GM19395 (cell line): Measurements from ENCODE around the gene ASZ1.

Source experiments
- ATAC-seq: cut with Tn5 transposase; IDR thresholded peaks from one replicate; pipeline ENCODE4 v1.9.1; 2021; ENCODE audit warnings: mild to moderate bottlenecking, moderate library complexity; ENCODE audit not compliant: unreplicated experiment

ASZ1 gene

DNA sequence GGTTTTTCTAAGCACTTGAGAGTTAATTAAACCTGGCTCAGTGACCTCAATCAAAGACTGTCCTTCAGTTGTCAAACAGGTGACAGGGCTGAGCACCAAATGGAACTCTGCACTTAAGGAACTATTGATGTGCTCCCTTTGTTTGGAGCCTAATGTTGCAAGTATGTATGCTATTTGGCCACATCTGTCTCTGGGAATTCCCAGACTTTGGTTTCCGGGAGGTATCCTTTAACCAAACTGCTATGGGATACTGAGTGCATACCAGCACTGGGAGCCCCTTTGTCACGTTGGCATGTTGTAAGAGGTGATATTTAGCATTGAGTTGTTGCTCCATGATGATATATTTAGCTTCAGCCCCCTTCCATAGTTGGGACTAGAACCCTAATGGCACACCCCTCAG, 25.2 kb downstream of the ASZ1 start:
- no peak for ATAC-seq

DNA sequence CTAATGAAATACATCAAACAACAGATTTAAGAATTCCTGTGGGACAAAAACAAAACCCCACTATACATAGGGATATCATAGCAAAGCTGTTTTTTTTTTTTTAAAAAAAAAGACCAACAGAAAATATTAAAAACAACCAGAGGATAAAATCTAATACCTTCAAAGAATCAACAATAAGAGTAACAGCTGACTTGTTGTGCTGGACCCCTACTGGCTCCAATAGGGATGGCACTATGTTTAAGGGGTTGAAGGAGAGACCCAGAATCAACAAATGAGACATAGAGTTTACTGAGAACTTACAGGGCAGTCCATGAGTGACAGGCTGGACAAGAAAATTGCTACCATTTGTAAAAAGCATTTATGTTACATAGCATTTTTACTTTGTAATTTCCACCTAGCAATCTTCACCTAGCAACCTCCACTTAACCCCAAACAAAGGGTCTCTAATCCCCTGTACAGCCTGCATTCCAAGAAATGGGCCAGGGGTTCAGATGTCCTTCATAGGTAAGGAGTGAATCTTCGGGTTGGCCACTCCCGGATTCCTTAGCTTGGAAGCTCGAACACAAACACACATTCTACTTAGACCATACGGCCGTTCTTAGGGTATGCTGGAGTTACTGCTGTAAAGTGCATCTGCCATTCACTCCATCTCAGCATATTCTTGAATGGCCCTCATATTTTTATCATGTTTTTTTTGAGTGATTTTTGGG, 25.8 kb downstream of the ASZ1 start:
- ATAC-seq: peak; percentile 60

- ATAC-seq: no peak
These were observed 27.4 kb downstream of the ASZ1 start for GRCh38 chr7:117399820-117400422.

GRCh38 chr7:117395743-117396142, 31.6 kb downstream of the ASZ1 start:
- no peak for ATAC-seq

GRCh38 chr7:117393781-117394180, 33.5 kb downstream of the ASZ1 start:
- no peak for ATAC-seq

DNA sequence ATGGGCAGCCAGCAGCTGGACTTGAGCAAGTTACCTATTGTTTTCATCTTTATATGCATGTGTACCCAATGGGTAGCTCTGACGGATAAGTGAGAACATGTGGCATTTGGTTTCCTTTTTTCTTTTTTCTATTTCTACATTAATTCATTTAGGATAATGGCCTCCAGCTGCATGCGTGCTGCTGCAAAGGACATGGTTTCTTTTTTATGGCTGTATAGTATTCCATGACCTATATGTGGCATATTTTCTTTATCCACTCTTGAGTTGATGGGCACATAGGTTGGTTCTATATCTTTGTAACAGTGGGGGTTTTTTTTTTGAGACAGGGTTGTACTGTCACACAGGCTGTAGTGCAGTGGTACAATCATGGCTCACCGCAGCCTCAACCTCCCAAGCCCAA, 37.4 kb downstream of the ASZ1 start:
- no peak for ATAC-seq

GRCh38 chr7:117386110-117386706, 41.1 kb downstream of the ASZ1 start:
- ATAC-seq: no peak

- peak; percentile 59 for ATAC-seq
These were observed 41.8 kb downstream of the ASZ1 start for GRCh38 chr7:117385363-117386109.

- ATAC-seq: no peak
These were observed 42.5 kb downstream of the ASZ1 start for GRCh38 chr7:117384688-117385362.

- no peak for ATAC-seq
These were observed 43.7 kb downstream of the ASZ1 start for GRCh38 chr7:117383483-117384189.

GRCh38 chr7:117383046-117383445, 44.2 kb downstream of the ASZ1 start:
- ATAC-seq: no peak

DNA sequence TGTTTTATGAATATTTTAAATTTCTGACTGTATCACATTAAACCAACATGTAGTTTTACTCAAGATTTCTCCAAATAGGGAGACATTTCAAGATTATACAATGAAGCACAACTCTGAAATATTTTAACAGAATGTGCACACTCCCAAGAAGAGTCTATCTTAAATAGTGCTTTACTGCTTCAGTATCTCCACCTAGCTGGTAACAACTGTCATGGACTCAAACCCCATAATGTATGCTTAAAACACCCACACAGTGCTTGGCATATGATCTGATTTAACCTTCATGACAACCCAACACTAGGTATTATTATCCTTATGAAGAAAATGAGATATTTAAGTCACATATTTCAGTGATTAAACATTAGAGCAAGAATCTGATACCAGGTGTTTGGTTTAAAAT, 45.9 kb downstream of the ASZ1 start:
- no peak for ATAC-seq

- ATAC-seq: no peak
These were observed 51.9 kb downstream of the ASZ1 start for GRCh38 chr7:117375380-117375779.

- ATAC-seq: no peak
These were observed 55.2 kb downstream of the ASZ1 start for GRCh38 chr7:117372073-117372472.

DNA sequence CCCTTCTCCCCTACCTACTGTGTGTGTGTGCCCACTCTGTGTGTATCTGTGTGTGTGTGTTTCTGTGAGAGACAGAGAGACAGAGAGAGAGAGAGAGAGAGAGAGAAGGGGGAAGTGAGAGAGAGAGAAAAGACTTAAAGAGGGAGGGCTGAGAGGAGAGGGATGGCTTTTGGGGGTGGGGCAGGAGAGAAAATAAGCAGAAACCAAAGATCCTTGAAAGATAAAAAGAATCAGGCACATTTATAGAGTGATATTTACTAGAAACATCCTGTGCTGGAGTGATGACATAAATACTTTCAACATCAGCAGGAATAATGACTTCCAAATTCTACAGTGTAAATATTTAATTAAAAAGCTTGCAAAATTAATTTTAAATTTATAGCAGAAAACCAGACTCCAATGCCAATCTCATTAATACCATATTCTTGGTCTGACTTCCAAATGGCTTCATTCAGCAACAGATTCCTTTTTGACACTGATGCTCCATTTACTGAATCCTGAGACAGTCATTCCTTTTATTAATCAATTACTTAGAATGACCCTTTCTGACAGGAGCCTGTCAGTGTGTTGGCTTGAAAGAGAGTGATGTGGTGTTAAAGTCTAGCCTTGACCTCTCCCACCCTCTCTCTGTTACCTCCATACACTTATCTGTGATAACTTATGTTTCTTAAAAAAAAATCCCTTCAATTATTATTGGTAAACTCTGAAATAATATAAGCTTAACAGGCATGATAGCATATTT, 62.8 kb downstream of the ASZ1 start:
- no peak for ATAC-seq

GRCh38 chr7:117362294-117362888, 64.9 kb downstream of the ASZ1 start:
- ATAC-seq: peak; percentile 51

GRCh38 chr7:117350027-117350426, 77.3 kb downstream of the ASZ1 start:
- ATAC-seq: no peak

DNA sequence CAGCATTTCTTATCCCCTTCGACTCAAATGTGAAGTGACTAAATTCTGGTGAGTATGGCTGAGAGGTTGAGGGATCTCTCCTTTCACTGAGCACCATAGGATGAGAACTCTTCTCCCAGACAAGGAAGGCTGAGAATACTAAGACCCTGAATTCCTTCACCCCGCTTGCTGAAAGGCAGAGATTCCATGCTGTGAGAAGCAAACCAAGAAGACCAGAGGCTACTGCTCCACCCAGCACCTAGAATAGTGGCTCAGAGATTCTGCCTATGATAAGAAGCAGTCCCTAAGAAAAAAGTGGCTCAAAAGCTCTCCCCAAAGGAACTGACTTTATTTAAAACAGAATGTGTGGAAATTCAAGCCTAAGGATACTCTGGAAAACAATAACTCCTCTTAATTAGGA, 77.7 kb downstream of the ASZ1 start:
- ATAC-seq: no peak

GRCh38 chr7:117347962-117348672, 79.2 kb downstream of the ASZ1 start:
- peak; percentile 97 for ATAC-seq
